MCF 10A (cell line): ENCODE data around the gene ERRFI1. TPM values are rescaled to one million over a fixed set of nuclear protein-coding genes. Genes with fewer than 3 reads are reported as not detected.

Source experiments
- total RNA-seq: library from RNA; stranded (reverse); gene quantifications from 2 replicates; pipeline ENCODE4 v1.2.3, GENCODE V29; 2022

ERRFI1 gene
- total RNA-seq, 1 experiment from 2014 or later: 111 TPM

Other genes with a start within 250 kb of the ERRFI1 start
- gene PER3, start 242.0 kb downstream of the ERRFI1 start, total RNA-seq: 0.84 and 1.9 TPM in 2 replicates
- gene UTS2, start 173.2 kb downstream of the ERRFI1 start, total RNA-seq: not detected in 2 replicates
- 0.98 and 2.7 TPM in 2 replicates for gene TNFRSF9, start 85.5 kb downstream of the ERRFI1 start, total RNA-seq
- gene PARK7, start 64.6 kb downstream of the ERRFI1 start, total RNA-seq: 419 and 450 TPM in 2 replicates